NCI-H2081 (cell line): ENCODE measurements around the gene MTCL1.
"Not testable (repeated sequence)": the region's sequence is repeated elsewhere in the genome, so short reads cannot be mapped to it uniquely, and the experiment has no call there.

ENCODE experiments used
- DNase-seq, 2 experiments: peaks; one replicate each; lab custom pipeline; 2025; lab: John Stamatoyannopoulos, UW

The MTCL1 gene

GRCh38 chr18:8744038-8744437 is 38.7 kb downstream of the MTCL1 start:
- DNase-seq, result no peak

GRCh38 chr18:8744656-8745055 is 39.3 kb downstream of the MTCL1 start:
- no peak for DNase-seq

GRCh38 chr18:8745355-8746014 is 40.1 kb downstream of the MTCL1 start:
- DNase-seq, result no peak

DNA sequence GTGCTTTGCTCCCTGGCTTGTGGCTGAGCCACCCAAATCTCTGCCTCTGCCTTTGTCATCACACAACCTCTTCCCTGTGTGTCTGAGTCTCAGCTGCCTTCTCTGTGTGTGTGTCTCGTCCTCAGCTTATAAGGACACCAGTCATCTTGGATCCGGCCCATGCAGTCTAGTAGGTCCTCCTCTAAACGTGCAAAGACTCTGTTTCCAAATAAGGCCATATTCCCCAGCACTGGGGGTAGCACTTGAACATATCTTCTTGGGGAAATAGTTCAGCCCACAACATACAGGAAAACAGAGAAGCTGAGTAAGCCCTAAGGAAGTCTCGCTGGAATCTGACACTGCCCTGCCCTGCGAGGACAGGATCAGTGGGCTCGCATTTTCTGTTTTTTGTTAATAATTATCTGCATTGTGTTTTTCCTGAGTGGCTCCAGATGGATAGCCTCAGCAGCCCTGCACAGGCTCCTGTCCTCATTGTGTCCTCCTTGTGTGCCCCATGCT is 42.1 kb downstream of the MTCL1 start:
- no peak for DNase-seq

DNA sequence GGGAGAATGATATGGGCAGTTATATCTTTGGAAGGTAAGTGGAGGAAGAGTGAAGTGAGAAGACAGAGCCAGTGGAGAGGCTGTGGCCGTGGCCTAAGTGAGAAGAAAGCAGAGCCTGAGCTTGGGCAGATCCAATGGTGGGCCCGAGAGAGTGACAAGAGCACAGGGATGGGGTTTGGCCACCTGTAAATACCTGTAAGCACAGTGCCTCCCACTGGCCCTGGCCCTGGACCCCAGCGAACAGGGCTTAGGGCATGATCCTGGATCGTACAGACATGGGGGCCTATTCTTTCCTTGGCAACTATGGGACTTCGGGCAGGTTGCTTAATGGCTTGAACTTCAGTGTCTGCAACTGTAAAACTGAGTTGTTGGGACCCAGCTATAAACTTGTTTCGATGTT is 44.1 kb downstream of the MTCL1 start:
- no peak for DNase-seq

GRCh38 chr18:8750954-8751415 is 45.6 kb downstream of the MTCL1 start:
- no peak for DNase-seq

GRCh38 chr18:8751692-8752091 is 46.3 kb downstream of the MTCL1 start:
- DNase-seq, result no peak

DNA sequence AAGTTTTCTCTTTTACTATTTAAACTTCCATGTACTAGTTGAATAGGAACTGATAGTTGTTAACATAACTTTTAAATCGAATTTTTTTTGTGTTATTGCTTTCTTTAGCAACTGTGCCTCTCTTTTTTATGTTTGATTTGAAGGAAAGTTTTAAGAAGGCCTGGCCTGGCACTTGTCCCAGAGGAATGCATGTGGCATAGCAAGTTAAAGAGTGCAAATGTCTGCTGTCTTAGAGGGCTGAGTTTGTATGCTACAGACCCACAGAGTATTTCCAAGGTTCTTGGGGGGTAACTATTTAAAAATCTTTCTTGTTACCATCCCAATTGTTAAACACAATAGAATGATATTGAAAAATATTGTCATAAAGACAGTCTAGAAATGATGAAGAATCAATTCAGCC is 47.0 kb downstream of the MTCL1 start:
- DNase-seq, result no peak

- DNase-seq, result no peak
These were observed 49.9 kb downstream of the MTCL1 start for GRCh38 chr18:8754995-8755960.

- no peak for DNase-seq
These were observed 51.2 kb downstream of the MTCL1 start for GRCh38 chr18:8756571-8756970.

DNA sequence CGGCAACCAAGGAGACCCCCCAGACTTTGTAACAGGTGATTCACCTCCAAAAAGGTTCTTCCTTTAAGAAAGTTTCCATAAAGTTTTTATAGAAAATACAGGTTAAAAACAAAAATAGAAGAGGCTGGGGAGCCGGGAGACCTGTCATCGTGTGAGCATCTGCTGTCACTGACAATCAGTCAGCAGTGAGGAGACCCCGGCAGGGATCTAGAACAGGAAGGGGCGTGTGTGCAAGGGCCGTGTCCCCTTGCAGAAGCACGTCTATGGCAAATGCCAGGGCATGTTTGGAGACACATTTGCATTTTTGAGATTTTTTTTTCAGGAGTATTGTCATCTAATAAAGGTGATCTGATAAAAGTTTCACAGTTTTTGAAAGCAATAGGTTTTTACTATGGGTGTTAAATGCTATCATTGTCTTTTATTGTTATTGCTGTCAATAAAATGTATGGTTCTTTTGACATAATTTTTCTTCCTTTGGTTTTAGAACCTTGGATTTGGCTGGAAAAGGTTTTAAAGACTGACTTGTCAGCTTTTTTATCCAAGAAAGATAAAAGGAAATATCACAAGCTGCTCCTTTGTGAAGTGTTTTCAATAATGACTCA is 52.1 kb downstream of the MTCL1 start:
- DNase-seq, result no peak

DNA sequence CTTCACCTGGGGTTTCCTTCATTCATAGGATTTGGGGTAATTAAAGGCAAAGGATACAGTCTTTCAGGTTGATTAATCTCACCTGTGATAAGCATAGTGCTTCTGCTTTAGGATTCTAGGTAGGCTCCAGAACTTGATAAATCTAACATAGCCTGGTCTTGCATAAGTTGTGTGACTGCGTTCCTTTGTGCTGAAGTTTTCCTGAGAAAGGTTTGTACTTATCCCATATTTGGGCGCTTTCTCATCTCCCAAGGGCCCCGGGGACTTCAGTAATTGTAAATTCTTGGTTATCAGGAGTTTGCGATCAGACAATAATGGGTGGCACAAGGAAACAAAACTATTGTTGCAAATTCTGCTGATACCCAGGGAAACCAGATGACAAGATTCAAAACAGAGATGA is 53.1 kb downstream of the MTCL1 start:
- DNase-seq, result no peak

DNA sequence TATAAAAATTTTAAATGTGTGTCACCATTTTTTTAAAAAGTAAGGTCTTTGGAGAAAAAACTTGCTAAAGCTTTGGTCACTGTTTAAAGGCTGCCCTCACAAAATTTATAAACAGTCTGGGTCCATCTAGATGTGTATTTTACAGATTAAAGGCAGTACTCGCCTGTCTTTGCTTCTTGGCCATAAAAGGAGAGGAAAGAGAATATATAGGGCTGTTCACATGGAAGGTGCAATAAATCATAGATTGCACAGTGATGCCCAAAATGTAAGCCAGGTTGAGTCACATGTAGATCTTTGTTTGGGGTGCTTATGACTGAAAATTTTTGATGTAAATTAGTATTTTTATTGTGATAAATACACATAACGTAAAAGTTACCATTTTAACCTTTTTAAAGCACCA is 55.6 kb downstream of the MTCL1 start:
- no peak for DNase-seq

DNA sequence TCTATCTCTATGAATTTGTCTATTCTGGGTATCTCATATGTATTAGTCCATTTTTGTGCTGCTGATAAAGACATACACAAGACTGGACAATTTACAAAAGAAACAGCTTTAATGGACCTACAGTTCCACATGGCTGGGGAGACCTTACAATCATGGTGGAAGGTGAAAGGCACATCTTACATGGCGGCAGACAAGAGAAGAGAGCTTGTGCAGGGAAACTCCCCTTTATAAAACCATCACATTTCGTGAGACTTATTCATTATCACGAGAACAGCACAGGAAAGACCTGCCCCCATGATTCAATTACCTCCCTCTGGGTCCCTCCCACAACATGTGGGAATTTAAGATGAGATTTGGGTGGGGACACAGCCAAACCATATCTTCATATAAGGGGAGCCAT is 56.2 kb downstream of the MTCL1 start:
- DNase-seq, result not testable (repeated sequence)

- no peak for DNase-seq
These were observed 57.6 kb downstream of the MTCL1 start for GRCh38 chr18:8762968-8763367.

DNA sequence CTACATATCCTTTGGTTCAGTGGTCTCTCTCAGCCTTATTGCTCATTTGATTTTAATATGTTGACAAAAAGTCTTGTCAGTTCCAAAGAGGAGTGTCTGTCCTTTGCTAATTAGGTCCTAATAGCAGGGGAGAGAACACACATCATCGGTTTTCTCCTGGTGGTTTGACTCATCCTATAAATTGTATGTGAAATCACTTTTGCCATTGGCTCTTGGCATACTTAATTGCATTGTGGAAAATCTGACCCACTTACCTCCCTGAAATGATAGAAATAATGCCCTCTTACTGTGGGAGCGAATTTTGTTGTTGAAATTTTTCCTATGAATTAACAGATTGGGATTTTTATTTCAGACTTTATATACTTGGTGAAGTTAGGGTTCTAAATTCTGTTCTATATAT is 58.3 kb downstream of the MTCL1 start:
- peak in 1 of 2 experiments; percentile 49 for DNase-seq

GRCh38 chr18:8765783-8766463 is 60.6 kb downstream of the MTCL1 start:
- no peak for DNase-seq

DNA sequence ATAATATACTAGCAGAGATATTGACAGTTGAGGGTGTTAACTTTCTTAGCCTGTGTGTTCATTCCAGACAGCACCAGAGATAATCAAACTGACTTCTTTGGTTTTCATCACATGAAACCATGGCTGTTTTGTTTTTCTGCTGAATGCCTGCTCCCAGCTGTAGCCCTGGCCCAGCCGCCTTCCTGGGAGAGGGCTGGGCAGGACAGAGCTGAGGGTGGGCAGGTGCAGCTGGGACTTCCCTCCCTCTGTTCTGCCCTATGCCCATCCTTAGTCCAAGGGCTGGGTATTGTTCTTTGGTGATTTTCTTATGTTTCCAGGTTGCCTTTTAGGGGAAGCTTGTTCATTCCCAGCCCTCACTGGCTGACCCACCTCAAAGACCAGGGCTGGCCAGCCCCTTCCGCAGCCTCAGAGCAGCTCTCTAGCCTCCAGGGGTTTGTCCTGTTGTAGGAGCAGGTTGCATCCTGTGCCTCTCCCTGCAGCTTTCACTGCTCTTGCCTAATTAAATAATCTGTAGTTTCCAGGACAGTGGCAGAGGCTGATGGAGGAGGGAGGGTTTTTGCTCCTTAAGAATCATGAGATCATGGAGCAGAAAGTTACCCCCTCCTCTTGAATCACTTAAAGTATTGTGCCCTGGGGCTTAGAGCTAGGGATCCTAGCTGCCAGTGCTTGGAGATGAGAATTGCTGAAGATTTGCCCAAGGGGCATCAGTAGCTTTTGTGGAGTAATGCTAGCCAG is 61.4 kb downstream of the MTCL1 start:
- DNase-seq, result no peak

- DNase-seq, result no peak
These were observed 62.0 kb downstream of the MTCL1 start for GRCh38 chr18:8767340-8767739.

GRCh38 chr18:8769509-8770095 is 64.2 kb downstream of the MTCL1 start:
- no peak for DNase-seq

DNA sequence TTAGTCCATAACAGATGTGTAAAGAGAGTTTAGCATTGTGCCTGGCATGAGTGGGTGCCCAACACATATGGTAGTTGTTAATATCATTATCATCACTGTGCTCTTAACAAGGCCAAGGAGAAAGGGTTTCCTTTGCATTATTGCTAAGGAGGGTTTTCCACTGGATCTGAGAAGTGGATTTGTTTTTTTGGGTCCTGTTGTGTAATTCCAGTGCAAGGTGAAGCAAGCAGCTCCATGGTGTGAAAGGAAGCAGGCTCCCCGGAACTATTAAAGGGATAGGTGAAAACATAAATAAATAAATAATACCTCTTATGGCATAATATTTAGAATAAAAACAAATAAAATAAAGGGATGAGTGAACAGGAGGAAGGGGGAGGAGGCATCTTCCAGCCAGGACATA is 65.3 kb downstream of the MTCL1 start:
- no peak for DNase-seq
